CD8-positive, alpha-beta memory T cell (primary cell): ENCODE measurements around the gene CLN5. TPM values are rescaled to one million over a fixed set of nuclear protein-coding genes. Genes with fewer than 3 reads are reported as not detected.
"Not testable (repeated sequence)": the region's sequence is repeated elsewhere in the genome, so short reads cannot be mapped to it uniquely, and the experiment has no call there.

Source experiments
- CTCF ChIA-PET: fragments of 350-600 bp; sonication (Branson Sonifier 250); formaldehyde crosslinking; loops from one replicate; lab custom pipeline; 2021; ENCODE audit warnings: antibody characterized with exemption; lab: Charles Lee
- POLR2A ChIA-PET: fragments of 350-600 bp; sonication (Branson Sonifier 250); formaldehyde crosslinking; loops from one replicate; lab custom pipeline; 2021; ENCODE audit warnings: antibody characterized with exemption; lab: Charles Lee
- DNase-seq, 5 donors: peaks; one replicate each; pipeline versions ENCODE4 v3.0.0 to v3.0.0-alpha.2; 2020 to 2022; ENCODE audit warnings: mixed read lengths in 1 of 5
- H3K27ac ChIP-seq: one replicate; pipeline ENCODE4 v1.7.0; 2013; ENCODE audit warnings: low read depth, mild to moderate bottlenecking, low read length, moderate library complexity
- H3K27me3 ChIP-seq: 2 replicates; pipeline ENCODE4 v1.7.0; 2013; ENCODE audit warnings: low read length, mild to moderate bottlenecking; ENCODE audit not compliant: insufficient read depth, poor library complexity, severe bottlenecking
- H3K36me3 ChIP-seq: 2 replicates; pipeline ENCODE4 v1.7.0; 2013; ENCODE audit warnings: mild to moderate bottlenecking, low read length, moderate library complexity; ENCODE audit not compliant: insufficient read depth
- H3K4me1 ChIP-seq: 2 replicates; pipeline ENCODE4 v1.7.0; 2013; ENCODE audit warnings: mild to moderate bottlenecking, low read length, moderate library complexity; ENCODE audit not compliant: insufficient read depth
- H3K4me3 ChIP-seq: 2 replicates; pipeline ENCODE4 v1.7.0; 2013; ENCODE audit warnings: mild to moderate bottlenecking, low read length
- H3K9me3 ChIP-seq: 2 replicates; pipeline ENCODE4 v1.7.0; 2013; ENCODE audit warnings: mild to moderate bottlenecking, low read length
- H3K27ac Mint-ChIP-seq, 8 donors: one replicate each; pipeline ENCODE4 v1.8.0; 2020 to 2021; ENCODE audit warnings: mixed read lengths in 8 of 8, mild to moderate bottlenecking in 6 of 8, inconsistent platforms in 3 of 8, moderate library complexity in 3 of 8
- H3K27me3 Mint-ChIP-seq, 2 donors: one replicate each; pipeline ENCODE4 v1.8.0; 2020 to 2021; ENCODE audit warnings: mixed read lengths in 2 of 2, mild to moderate bottlenecking in 1 of 2, moderate library complexity in 1 of 2
- H3K36me3 Mint-ChIP-seq, 3 donors: one replicate each; pipeline ENCODE4 v1.8.0; 2020 to 2021; ENCODE audit warnings: mixed read lengths in 3 of 3, inconsistent platforms in 1 of 3, mild to moderate bottlenecking in 1 of 3
- H3K4me1 Mint-ChIP-seq, 3 donors: one replicate each; pipeline ENCODE4 v1.8.0; 2020 to 2021; ENCODE audit warnings: mixed read lengths in 3 of 3, inconsistent platforms in 1 of 3, mild to moderate bottlenecking in 1 of 3
- H3K4me3 Mint-ChIP-seq, 7 donors: one replicate each; pipeline ENCODE4 v1.8.0; 2020 to 2021; ENCODE audit warnings: mixed read lengths in 7 of 7, mild to moderate bottlenecking in 6 of 7, moderate library complexity in 4 of 7, inconsistent platforms in 2 of 7
- H3K9me3 Mint-ChIP-seq, 5 donors: one replicate each; pipeline ENCODE4 v1.8.0; 2020 to 2022; ENCODE audit warnings: mixed read lengths in 5 of 5, mild to moderate bottlenecking in 3 of 5, moderate library complexity in 2 of 5, inconsistent platforms in 1 of 5
- polyA plus RNA-seq: library from polyadenylated mRNA; unstranded; fragments of 300-500 nt; fragmentation: Illumina TruSeq; gene quantifications from one replicate; pipeline ENCODE4 v1.2.3, GENCODE V29; 2021
- total RNA-seq, 2 experiments: library from RNA; stranded (reverse); gene quantifications; one replicate each; pipeline ENCODE4 v1.2.3, GENCODE V29; 2021

The CLN5 gene
- total and polyA plus RNA-seq, 3 experiments from 2014 or later, result 12.0 to 15.9 (median 14.0) TPM

DNA sequence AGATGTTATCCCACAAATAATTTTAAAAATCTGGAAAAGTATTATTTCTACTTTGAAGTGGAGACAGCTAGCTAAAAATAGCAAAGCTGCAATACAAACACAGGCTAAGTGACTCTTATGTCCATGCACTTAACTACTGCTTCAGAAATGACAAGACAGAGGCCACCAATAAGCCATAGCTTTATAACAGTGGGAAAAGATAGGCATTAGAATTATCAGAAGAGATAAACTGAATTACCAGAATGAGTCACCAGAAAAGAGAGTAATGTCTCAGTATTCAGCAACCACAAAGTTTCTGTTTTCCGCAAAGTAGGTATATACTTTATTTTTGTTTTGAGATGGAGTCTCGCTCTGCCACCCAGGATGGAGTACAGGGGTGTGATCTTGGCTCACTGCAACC lies 17.1 kb downstream of the CLN5 start:
- ChIA-PET CTCF (no interaction called here), POLR2A (interaction anchor here (1.8 kb wide), 1 partner anchor 18 kb away, joined by 4 read pairs; the partner anchor contains the start of gene FBXL3)
- Histone ChIP-seq H3K27ac (no peak overlapping the region), H3K4me3 (no peak overlapping the region), H3K9me3 (no peaks in the 10 kb centered on the region), H3K4me1 (no peaks in the 10 kb centered on the region), H3K36me3 (peaks cover 37% of the 10 kb centered on the region), H3K27me3 (no peaks in the 10 kb centered on the region)
- Mint-ChIP-seq H3K4me1 (peaks cover 27 to 69% (median 61%) of the 10 kb centered on the region in 3 donors), H3K4me3 (no peak overlapping the region), H3K36me3 (peaks cover 4 to 83% (median 22%) of the 10 kb centered on the region in 3 donors), H3K9me3 (no peaks in the 10 kb centered on the region), H3K27ac (peak overlapping the region in 1 of 8 donors; percentile 50), H3K27me3 (no peaks in the 10 kb centered on the region)
- no peak for DNase-seq

DNA sequence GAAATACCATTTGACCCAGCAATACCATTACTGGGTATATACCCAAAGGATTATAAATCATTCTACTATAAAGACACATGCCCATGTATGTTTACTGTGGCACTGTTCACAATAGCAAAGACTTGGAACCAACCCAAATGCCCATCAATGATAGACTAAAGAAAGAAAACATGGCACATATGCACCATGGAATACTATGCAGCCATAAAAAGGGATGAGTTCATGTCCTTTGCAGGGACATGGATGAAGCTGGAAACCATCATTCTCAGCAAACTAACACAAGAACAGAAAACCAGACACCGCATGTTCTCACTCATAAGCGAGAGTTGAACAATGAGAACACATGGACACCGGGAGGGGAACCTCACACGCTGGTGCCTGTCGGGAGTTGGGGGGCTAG lies 17.8 kb downstream of the CLN5 start:
- peak overlapping the region in 2 of 8 donors; percentile 23 to 41 for H3K27ac Mint-ChIP-seq
- H3K9me3 ChIP-seq, H3K9me3 Mint-ChIP-seq, H3K4me1 ChIP-seq, H3K27me3 Mint-ChIP-seq, H3K4me3 ChIP-seq, CTCF ChIA-PET, DNase-seq, H3K27me3 ChIP-seq, H3K27ac ChIP-seq, H3K4me3 Mint-ChIP-seq: not testable (repeated sequence)
- peaks cover 43% of the 10 kb centered on the region for H3K36me3 ChIP-seq
- POLR2A ChIA-PET, result interaction anchor here (1.8 kb wide), 1 partner anchor 17 kb away, joined by 4 read pairs; the partner anchor contains the start of gene FBXL3
- H3K36me3 Mint-ChIP-seq, result peaks cover 4 to 84% (median 26%) of the 10 kb centered on the region in 3 donors
- peaks cover 33 to 72% (median 68%) of the 10 kb centered on the region in 3 donors for H3K4me1 Mint-ChIP-seq

DNA sequence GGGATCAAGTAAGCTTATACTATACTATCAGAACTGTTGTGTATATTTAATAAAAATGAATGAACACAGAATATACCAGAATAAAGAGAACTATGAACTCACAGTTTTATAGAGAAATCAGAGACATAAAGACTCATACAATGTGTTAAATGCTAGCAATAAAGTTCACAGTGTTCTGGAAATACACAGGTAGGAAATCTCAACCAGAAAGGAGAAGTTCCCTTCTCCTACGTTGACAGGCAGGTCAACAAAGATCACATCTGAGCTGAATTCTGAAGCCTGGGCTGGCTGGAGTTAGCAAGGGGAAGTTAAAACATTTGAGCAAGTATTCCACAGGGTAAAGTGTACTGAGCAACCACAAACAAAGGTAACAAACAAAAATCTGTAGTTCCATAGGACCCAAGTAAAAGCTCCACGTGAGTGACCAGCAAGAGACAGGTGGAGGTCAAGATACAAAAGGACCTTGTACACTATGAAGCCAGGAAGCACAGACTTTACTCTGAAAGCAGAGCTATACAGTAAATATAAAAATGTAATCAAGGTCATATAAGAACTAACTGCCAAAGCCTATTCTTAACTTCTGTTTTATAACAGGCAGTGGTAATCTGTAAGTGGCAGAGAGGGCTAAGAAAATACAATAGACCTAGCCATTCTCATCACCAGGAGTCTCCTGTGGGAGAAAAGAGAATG lies 22.1 kb downstream of the CLN5 start:
- no peaks in the 10 kb centered on the region for H3K27me3 ChIP-seq
- CTCF ChIA-PET, result interaction anchor here (1.2 to 1.8 kb wide), 2 partner anchors 12 to 34 kb away, joined by 4 to 8 read pairs; no protein-coding TSS in a partner anchor
- H3K9me3 Mint-ChIP-seq, result no peaks in the 10 kb centered on the region
- no peak for DNase-seq
- no peaks in the 10 kb centered on the region for H3K9me3 ChIP-seq
- H3K4me3 Mint-ChIP-seq, result no peak overlapping the region
- H3K4me3 ChIP-seq, result no peak overlapping the region
- H3K36me3 Mint-ChIP-seq, result peaks cover 11 to 86% (median 28%) of the 10 kb centered on the region in 3 donors
- peaks cover 3% of the 10 kb centered on the region for H3K4me1 ChIP-seq
- H3K27ac ChIP-seq, result no peak overlapping the region
- peak overlapping the region in 2 of 8 donors; percentile 14 to 68 for H3K27ac Mint-ChIP-seq
- peaks cover 40 to 77% (median 74%) of the 10 kb centered on the region in 3 donors for H3K4me1 Mint-ChIP-seq
- H3K27me3 Mint-ChIP-seq, result no peaks in the 10 kb centered on the region
- POLR2A ChIA-PET, result interaction anchor here (1.1 to 1.7 kb wide), 2 partner anchors 11 to 12 kb away, joined by 3 to 4 read pairs; no protein-coding TSS in a partner anchor
- peaks cover 50% of the 10 kb centered on the region for H3K36me3 ChIP-seq

DNA sequence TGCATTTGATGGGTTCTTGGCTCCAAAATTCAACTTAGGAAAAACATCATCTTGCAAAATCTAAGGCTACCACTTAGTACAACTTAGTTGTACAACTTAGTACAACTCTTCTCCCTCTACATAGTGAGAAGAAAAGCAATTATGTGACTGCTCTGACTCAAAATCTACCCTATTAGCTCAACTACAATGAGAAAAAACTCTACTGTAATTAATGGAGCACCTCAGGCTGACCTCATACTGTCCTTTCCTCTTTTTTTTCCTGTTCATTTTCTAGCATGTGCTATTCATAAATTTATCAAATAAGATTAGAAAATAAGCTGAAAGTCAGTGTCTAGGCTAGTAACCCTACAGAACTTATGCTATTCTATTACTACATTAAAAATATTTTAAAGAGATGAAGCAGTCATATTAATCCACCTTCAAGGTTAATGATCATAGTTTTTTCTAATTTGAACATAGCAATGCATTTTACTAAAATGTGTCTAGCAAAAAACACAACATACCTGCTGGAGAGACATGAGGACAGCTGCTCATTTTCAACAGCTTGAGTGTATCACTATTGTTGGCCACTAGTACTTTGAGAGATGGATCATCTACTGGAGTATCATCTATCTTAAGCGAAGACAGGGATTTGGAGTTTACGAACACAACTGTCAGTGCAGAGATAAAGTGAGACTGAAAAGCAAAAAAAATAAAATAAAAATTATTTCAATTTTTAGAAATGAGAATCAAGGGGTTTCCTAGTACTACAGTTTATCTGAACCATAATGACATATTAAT lies 23.2 kb downstream of the CLN5 start:
- no peaks in the 10 kb centered on the region for H3K9me3 Mint-ChIP-seq
- peaks cover 53% of the 10 kb centered on the region for H3K36me3 ChIP-seq

DNA sequence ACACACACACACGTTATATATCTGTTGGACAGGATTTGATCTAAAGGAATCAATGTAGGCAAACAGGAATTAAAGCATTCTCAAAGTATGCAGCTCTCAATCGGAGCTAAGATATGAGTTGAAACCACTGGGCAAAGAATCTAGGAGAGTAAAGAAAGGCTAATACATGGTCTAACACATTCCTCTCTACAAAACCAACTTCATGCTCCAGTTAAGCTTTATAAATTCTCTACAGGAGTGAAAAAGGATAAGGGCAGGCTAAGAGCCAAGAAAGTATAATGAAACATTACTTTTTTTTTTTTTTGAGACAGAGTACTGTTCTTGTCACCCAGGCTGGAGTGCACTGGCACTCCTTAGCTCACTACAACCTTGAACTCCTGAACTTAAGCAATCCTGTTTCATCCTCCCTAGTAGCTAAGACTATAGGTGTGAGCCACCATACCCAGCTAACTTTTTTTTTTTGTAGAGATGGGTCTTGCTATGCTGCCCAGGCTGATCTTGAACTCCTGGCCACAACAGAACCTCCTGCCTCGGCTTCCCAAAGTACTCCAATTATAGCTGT lies 24.5 kb downstream of the CLN5 start:
- Histone ChIP-seq H3K36me3 (peaks cover 44% of the 10 kb centered on the region), H3K27me3 (no peaks in the 10 kb centered on the region), H3K4me1 (peaks cover 22% of the 10 kb centered on the region), H3K9me3 (no peaks in the 10 kb centered on the region), H3K27ac (no peak overlapping the region), H3K4me3 (no peak overlapping the region)
- no peak for DNase-seq
- CTCF ChIA-PET, result interaction anchor here (1.0 to 1.8 kb wide), 4 partner anchors 10 to 36 kb away, joined by 3 to 8 read pairs (median 5); partner anchors contain the start of gene CLN5
- no peaks in the 10 kb centered on the region for H3K9me3 Mint-ChIP-seq
- peaks cover 47 to 80% (median 80%) of the 10 kb centered on the region in 3 donors for H3K4me1 Mint-ChIP-seq
- H3K27ac Mint-ChIP-seq, result peak overlapping the region in 2 of 8 donors; percentile 15 to 64
- peaks cover 6 to 77% (median 23%) of the 10 kb centered on the region in 3 donors for H3K36me3 Mint-ChIP-seq
- no peak overlapping the region for H3K4me3 Mint-ChIP-seq
- POLR2A ChIA-PET, result interaction anchor here (0.7 to 1.7 kb wide), 4 partner anchors 10 to 563 kb away, joined by 3 to 6 read pairs (median 4); partner anchors contain the start of gene CLN5
- H3K27me3 Mint-ChIP-seq, result no peaks in the 10 kb centered on the region

More for the DNA sequence above, 23.2 kb downstream of the CLN5 start:
- no peak overlapping the region for H3K27ac Mint-ChIP-seq
- H3K27me3 Mint-ChIP-seq, result no peaks in the 10 kb centered on the region
- DNase-seq, result no peak
- peaks cover 13% of the 10 kb centered on the region for H3K4me1 ChIP-seq
- no peaks in the 10 kb centered on the region for H3K27me3 ChIP-seq
- H3K9me3 ChIP-seq, result no peaks in the 10 kb centered on the region
- ChIA-PET POLR2A (interaction anchor here (1.1 to 1.7 kb wide), 2 partner anchors 10 to 11 kb away, joined by 3 to 4 read pairs; no protein-coding TSS in a partner anchor), CTCF (interaction anchor here (1.2 to 1.4 kb wide), 2 partner anchors 12 to 35 kb away, joined by 3 to 4 read pairs; no protein-coding TSS in a partner anchor)
- no peak overlapping the region for H3K27ac ChIP-seq
- no peak overlapping the region for H3K4me3 ChIP-seq
- H3K36me3 Mint-ChIP-seq, result peaks cover 6 to 80% (median 25%) of the 10 kb centered on the region in 3 donors
- no peak overlapping the region for H3K4me3 Mint-ChIP-seq
- H3K4me1 Mint-ChIP-seq, result peaks cover 39 to 78% (median 74%) of the 10 kb centered on the region in 3 donors

DNA sequence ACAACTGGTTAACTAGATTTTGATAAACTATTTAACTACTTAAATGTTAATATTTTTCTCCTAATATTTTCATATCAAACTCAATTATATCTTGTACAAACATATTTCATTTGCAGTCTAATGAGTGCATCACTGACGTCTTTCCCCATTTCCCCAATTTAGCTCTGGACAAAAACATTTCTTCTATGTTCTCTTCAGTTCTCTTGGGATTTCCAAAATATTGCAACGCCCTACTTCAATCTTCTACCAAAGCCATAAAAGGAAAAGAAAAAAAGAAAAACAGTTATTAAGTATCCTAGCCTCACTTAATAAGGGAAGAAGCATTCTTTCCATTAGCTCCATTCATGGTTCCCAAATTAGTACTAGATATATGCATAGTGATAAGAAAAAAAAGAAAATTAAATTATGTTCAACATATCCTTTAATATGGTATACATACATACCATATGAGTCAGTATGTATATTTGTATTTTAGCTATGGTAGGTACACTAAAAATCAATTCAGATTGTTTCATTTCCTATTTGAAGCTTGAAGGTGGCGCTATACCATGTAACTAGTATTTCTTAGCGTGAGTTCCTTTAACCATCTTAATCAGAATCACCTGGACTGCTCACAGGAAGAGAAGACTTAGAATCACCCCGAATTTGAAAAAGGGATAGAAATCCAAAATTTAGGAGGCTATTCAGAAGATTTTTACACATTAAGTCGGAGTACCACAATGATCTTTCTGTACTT lies 25.2 kb downstream of the CLN5 start:
- no peaks in the 10 kb centered on the region for H3K9me3 Mint-ChIP-seq
- peaks cover 52 to 83% (median 83%) of the 10 kb centered on the region in 3 donors for H3K4me1 Mint-ChIP-seq
- H3K9me3 ChIP-seq, result no peaks in the 10 kb centered on the region
- no peaks in the 10 kb centered on the region for H3K27me3 Mint-ChIP-seq
- H3K4me3 ChIP-seq, result no peak overlapping the region
- no peak overlapping the region for H3K4me3 Mint-ChIP-seq
- H3K27me3 ChIP-seq, result no peaks in the 10 kb centered on the region
- no peak overlapping the region for H3K27ac ChIP-seq
- H3K4me1 ChIP-seq, result peaks cover 29% of the 10 kb centered on the region
- peak overlapping the region in 5 of 8 donors; percentile 3 to 72 (median 40) for H3K27ac Mint-ChIP-seq
- H3K36me3 Mint-ChIP-seq, result peaks cover 6 to 77% (median 22%) of the 10 kb centered on the region in 3 donors
- ChIA-PET CTCF (interaction anchor here (1.0 to 1.8 kb wide), 4 partner anchors 9 to 36 kb away, joined by 3 to 8 read pairs (median 5); partner anchors contain the start of gene CLN5), POLR2A (interaction anchor here (0.7 to 1.7 kb wide), 3 partner anchors 9 to 562 kb away, joined by 3 to 6 read pairs (median 4); partner anchors contain the start of gene CLN5)
- peaks cover 37% of the 10 kb centered on the region for H3K36me3 ChIP-seq
- DNase-seq, result no peak

DNA sequence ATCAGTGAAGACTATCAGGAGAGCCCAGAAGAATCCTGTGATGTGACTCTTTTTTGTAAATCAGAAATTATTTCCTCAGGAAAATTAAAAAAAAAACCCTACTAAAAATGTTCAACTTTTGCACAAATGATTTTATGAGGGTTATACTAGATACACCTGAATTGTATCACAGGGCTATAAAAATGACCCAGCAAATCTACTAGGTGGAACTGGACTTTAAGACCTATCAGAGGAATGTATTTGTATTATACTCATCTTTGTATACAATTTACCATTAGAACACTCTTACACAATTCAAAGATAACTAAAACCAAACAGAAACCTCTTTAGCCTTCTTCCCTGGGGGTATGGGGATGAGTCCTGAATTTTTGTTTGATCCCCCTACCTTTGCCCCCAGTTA lies 27.9 kb downstream of the CLN5 start:
- Histone ChIP-seq H3K27ac (no peak overlapping the region), H3K36me3 (peaks cover 16% of the 10 kb centered on the region), H3K27me3 (no peaks in the 10 kb centered on the region), H3K9me3 (no peaks in the 10 kb centered on the region), H3K4me1 (peaks cover 56% of the 10 kb centered on the region), H3K4me3 (no peak overlapping the region)
- H3K36me3 Mint-ChIP-seq, result peaks cover 6 to 67% (median 22%) of the 10 kb centered on the region in 3 donors
- H3K4me3 Mint-ChIP-seq, result peak overlapping the region in 1 of 7 donors; percentile 5
- peak overlapping the region in 2 of 8 donors; percentile 34 to 36 for H3K27ac Mint-ChIP-seq
- DNase-seq, result no peak
- peaks cover 65 to 86% (median 86%) of the 10 kb centered on the region in 3 donors for H3K4me1 Mint-ChIP-seq
- no peaks in the 10 kb centered on the region for H3K27me3 Mint-ChIP-seq
- POLR2A ChIA-PET, result no interaction called here
- H3K9me3 Mint-ChIP-seq, result no peaks in the 10 kb centered on the region
- CTCF ChIA-PET, result no interaction called here
